HepG2 (cell line): ENCODE results near the gene HEXD. TPM values are rescaled to one million over a fixed set of nuclear protein-coding genes. Genes with fewer than 3 reads are reported as not detected.

ENCODE experiments used
- AKAP8 ChIP-seq: sonication (generic); formaldehyde crosslinking; IDR thresholded peaks from 2 replicates; pipeline ENCODE4 v1.5.1; 2020; ENCODE audit warnings: mild to moderate bottlenecking, missing genetic modification reagents
- ARNT ChIP-seq: fragments of 450-650 bp; IDR thresholded peaks from 2 replicates; pipeline ENCODE4 v1.6.1; 2017
- E2F5 ChIP-seq: sonication (generic); formaldehyde crosslinking; conservative IDR thresholded peaks from 2 replicates; pipeline ENCODE4 v1.4.0; 2020; ENCODE audit warnings: missing genetic modification reagents
- EED ChIP-seq: sonication (generic); formaldehyde crosslinking; IDR thresholded peaks from 2 replicates; pipeline ENCODE4 v1.5.0; 2020; ENCODE audit warnings: mild to moderate bottlenecking, missing genetic modification reagents
- GATAD2A ChIP-seq: IDR thresholded peaks from 2 replicates; pipeline ENCODE4 v1.6.1; 2016
- HOXA9 ChIP-seq: sonication (generic); formaldehyde crosslinking; IDR thresholded peaks from 2 replicates; pipeline ENCODE4 v1.8.1; 2022; ENCODE audit warnings: missing genetic modification reagents, mild to moderate bottlenecking, moderate library complexity, borderline replicate concordance
- KDM4B ChIP-seq: sonication (generic); formaldehyde crosslinking; IDR thresholded peaks from 2 replicates; pipeline ENCODE4 v1.4.0; 2020; ENCODE audit warnings: missing genetic modification reagents
- MIER2 ChIP-seq: IDR thresholded peaks from 2 replicates; pipeline ENCODE4 v1.6.1; 2016; ENCODE audit warnings: missing biosample characterization, missing genetic modification reagents
- NFIC ChIP-seq: IDR thresholded peaks from 2 replicates; pipeline ENCODE4 v1.6.1; 2012; ENCODE audit warnings: mild to moderate bottlenecking, low read length, inconsistent platforms
- PATZ1 ChIP-seq: sonication (generic); formaldehyde crosslinking; IDR thresholded peaks from 2 replicates; pipeline ENCODE4 v1.4.0; 2020; ENCODE audit warnings: missing genetic modification reagents
- PHF20 ChIP-seq: sonication (generic); formaldehyde crosslinking; IDR thresholded peaks from 2 replicates; pipeline ENCODE4 v1.5.0; 2020; ENCODE audit warnings: mild to moderate bottlenecking, missing genetic modification reagents
- PITX1 ChIP-seq: sonication (generic); formaldehyde crosslinking; IDR thresholded peaks from 2 replicates; pipeline ENCODE4 v1.5.1; 2020; ENCODE audit warnings: mild to moderate bottlenecking, missing genetic modification reagents
- POLR2AphosphoS5 ChIP-seq: IDR thresholded peaks from 2 replicates; pipeline ENCODE4 v1.6.1; 2012; ENCODE audit warnings: low read depth, low read length
- RAD51 ChIP-seq: fragments of 450-650 bp; IDR thresholded peaks from 2 replicates; pipeline ENCODE4 v1.6.1; 2016; ENCODE audit warnings: borderline replicate concordance
- SIX4 ChIP-seq: sonication (generic); formaldehyde crosslinking; IDR thresholded peaks from 2 replicates; pipeline ENCODE4 v1.4.0; 2020; ENCODE audit warnings: missing genetic modification reagents
- SMAD3 ChIP-seq: sonication (generic); formaldehyde crosslinking; IDR thresholded peaks from 2 replicates; pipeline ENCODE4 v1.4.0; 2020; ENCODE audit warnings: missing genetic modification reagents
- SNAPC2 ChIP-seq: sonication (generic); formaldehyde crosslinking; IDR thresholded peaks from 2 replicates; pipeline ENCODE4 v1.8.1; 2022; ENCODE audit warnings: mild to moderate bottlenecking, missing genetic modification reagents
- SOX6 ChIP-seq, 2 experiments: fragments of 450-650 bp in 1 of 2; sonication (generic) in 1 of 2; formaldehyde crosslinking in 1 of 2; IDR thresholded peaks; 2 replicates each; pipeline versions ENCODE4 v1.4.0 to v1.6.1; 2017 to 2020; ENCODE audit warnings: antibody characterized with exemption in 1 of 2, mild to moderate bottlenecking in 1 of 2, missing genetic modification reagents in 1 of 2
- TSC22D2 ChIP-seq: sonication (generic); formaldehyde crosslinking; IDR thresholded peaks from 2 replicates; pipeline ENCODE4 v1.5.1; 2020; ENCODE audit warnings: missing genetic modification reagents, mild to moderate bottlenecking, borderline replicate concordance
- ZNF281 ChIP-seq: sonication (generic); formaldehyde crosslinking; IDR thresholded peaks from 2 replicates; pipeline ENCODE4 v1.4.0; 2020; ENCODE audit warnings: missing genetic modification reagents, borderline replicate concordance
- ZNF329 ChIP-seq: sonication (generic); formaldehyde crosslinking; IDR thresholded peaks from 2 replicates; pipeline ENCODE4 v1.9.0; 2021; ENCODE audit warnings: low read depth, mild to moderate bottlenecking, missing genetic modification reagents
- ZNF546 ChIP-seq: sonication (generic); formaldehyde crosslinking; conservative IDR thresholded peaks from 2 replicates; pipeline ENCODE4 v1.8.1; 2023; ENCODE audit warnings: mild to moderate bottlenecking, missing genetic modification reagents
- ZNF556 ChIP-seq: sonication (generic); formaldehyde crosslinking; IDR thresholded peaks from 2 replicates; pipeline ENCODE4 v1.4.0; 2020; ENCODE audit warnings: mild to moderate bottlenecking, missing genetic modification reagents, borderline replicate concordance
- ZNF7 ChIP-seq: IDR thresholded peaks from 2 replicates; pipeline ENCODE4 v1.6.1; 2016; ENCODE audit warnings: missing biosample characterization, missing genetic modification reagents
- ZNF816 ChIP-seq: sonication (generic); formaldehyde crosslinking; IDR thresholded peaks from 2 replicates; pipeline ENCODE4 v1.8.0; 2022; ENCODE audit warnings: missing genetic modification reagents, mild to moderate bottlenecking, borderline replicate concordance
- polyA plus RNA-seq, 8 experiments: library from polyadenylated mRNA; depleted of rRNA in 3 of 8; stranded (reverse) in 7 of 8; unstranded in 1 of 8; fragments of >200 nt; fragmentation: Illumina TruSeq in 4 of 8; extraction: Trizol in 4 of 8; gene quantifications; 2 replicates each; pipeline versions ENCODE4 v1.2.1 to v1.2.3, GENCODE V29; 2011 to 2016; ENCODE audit warnings: low read depth in 4 of 8, missing spikeins in 1 of 8, mixed read lengths in 1 of 8; ENCODE audit not compliant: insufficient read depth in 1 of 8
- total RNA-seq, 5 experiments: library from RNA; depleted of rRNA; stranded (reverse); fragments of >200 nt; fragmentation: Illumina TruSeq; extraction: Trizol; gene quantifications; 2 replicates each; pipeline ENCODE4 v1.2.3, GENCODE V29; 2016; ENCODE audit warnings: low read depth in 1 of 5

HEXD gene
- total and polyA plus RNA-seq, 2 of the 13 experiments (the other 11 are each of a cell fraction or from before 2014, with no cell fraction given): 22.3 to 41.8 TPM

GRCh38 chr17:82418001-82418986, at the start of gene HEXD, which contains the start of gene OGFOD3 (continued):
- TF ChIP-seq SNAPC2 (CRISPR knock-in tag) (peak; percentile 80; the same call in 1 of the 2 replicates), SMAD3 (0 out of 2 replicates have a peak, but pooled peaks have one; percentile 17), ZNF7 (no peak), ZNF816 (CRISPR knock-in tag) (no peak), NFIC (no peak), ZNF556 (CRISPR knock-in tag) (0 out of 2 replicates have a peak, but pooled peaks have one; percentile 40), GATAD2A (CRISPR knock-in tag) (peak; percentile 17; the same call in 1 of the 2 replicates), PHF20 (peak; percentile 77), ZNF329 (CRISPR knock-in tag) (peak; percentile 42; the same call in 1 of the 2 replicates), EED (CRISPR knock-in tag) (no peak; the same call in 1 of the 2 replicates), POLR2AphosphoS5 (peak; percentile 71), PITX1 (CRISPR knock-in tag) (0 out of 2 replicates have a peak, but pooled peaks have one; percentile 58), AKAP8 (peak; percentile 63; the same call in 1 of the 2 replicates), MIER2 (CRISPR knock-in tag) (no peak), TSC22D2 (peak; percentile 63), PATZ1 (peak; percentile 64), E2F5 (CRISPR knock-in tag) (peak; percentile 74), ARNT (no peak), KDM4B (CRISPR knock-in tag) (no peak), RAD51 (no peak), ZNF281 (no peak), SOX6 (IDR thresholded peaks at IDR 0.05) (no peak), SOX6 (CRISPR knock-in tag; IDR thresholded peaks at IDR 0.05) (peak; percentile 27; the same call in 1 of the 2 replicates), ZNF546 (CRISPR knock-in tag) (peak; percentile 84; the same call in 1 of the 2 replicates), HOXA9 (peak; percentile 82; the same call in 1 of the 2 replicates), SIX4 (no peak)
